ENCODE data around the gene WWC1.
"Not testable (repeated sequence)": the region's sequence is repeated elsewhere in the genome, so short reads cannot be mapped to it uniquely, and the experiment has no call there.

The WWC1 gene

DNA sequence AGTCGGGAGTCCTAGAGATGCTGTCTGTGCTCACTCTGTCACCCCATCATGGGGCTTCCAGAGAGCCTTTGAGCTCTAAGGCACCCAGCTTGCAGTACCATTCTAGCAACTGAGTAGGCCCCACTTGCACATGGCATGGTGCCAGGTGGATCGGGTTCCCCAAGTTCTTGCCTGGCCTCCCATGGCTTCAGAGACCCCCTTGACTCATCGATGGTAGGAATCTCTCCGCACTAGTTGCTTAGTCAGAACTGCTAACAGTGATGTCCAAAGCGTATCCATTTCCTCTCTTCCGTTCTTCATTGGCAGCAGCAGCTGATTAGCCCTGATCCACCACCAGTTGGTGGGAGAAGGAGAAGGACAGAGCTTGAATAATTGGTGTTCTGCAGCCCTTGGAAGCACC is 124.5 kb downstream of the WWC1 start:
- no peak for DNase-seq

DNA sequence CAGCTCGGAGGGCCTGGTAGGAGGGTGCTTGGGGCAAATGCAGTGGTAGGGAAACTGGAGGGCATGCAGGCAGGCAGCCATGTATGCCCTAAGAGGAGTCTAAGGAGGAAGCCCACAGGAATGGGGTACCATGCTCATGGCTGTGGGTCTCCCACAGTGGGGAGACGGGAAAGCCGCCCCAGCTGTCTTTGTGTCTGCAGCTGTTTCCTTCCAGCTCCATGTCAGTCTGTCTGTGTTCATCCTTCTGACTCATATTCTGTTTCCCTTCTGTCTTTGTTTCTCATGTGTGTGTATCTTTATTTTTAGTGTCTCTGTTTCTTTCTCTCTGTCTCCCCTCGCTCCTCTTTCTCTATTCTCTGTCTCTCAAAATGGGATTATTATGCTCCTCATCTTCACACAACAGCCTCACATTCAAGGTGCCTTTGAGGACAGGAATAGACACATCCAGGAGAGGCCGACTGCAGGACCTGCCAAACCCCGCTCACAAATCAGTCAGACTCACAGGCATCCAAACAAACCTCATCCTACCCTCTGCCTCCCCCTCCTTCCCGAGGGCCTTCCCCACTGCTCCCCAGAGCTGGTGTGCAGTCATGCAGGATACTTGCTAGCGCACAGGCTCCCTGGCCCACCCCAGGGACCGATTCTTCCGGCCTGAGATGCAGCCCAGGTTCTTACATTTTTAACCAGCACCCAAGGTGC is 126.4 kb downstream of the WWC1 start:
- DNase-seq = no peak

DNA sequence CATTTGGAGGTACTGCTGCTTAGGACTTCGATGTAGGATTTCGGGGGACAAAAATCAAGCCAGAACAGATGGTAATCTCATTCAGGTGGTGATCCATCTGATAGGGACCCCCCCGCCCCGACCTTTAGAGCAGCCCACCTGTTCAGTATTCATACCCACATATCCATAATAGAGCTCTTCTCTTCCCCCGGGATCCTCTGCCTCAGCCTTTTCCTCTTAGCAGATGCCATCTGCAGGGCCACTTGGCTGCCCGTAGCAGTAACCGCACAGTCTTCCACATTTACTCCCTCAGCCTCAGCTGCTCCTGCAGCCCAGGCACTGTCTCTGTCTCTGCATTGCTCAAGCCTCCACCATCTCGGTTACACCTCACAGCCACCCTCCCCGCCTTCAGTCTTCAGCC is 129.0 kb downstream of the WWC1 start:
- no peak for DNase-seq

DNA sequence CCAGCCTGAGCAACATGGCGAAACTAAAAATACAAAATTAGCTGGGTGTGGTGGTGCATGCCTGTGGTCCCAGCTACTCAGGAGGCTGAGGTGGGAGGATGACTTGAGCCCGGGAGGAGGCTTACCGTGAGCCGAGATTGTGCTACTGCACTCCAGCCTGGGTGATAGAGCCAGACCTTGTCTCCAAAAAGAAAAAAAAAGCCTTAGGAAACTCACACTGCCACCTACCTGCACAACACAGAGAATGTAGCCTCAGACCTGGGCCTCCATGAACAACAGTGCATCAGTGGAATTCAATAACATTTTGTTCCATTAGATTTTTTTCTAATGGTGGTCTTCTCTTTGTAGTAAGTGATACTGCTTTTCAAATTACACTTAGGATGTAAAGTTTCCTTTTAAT is 131.0 kb downstream of the WWC1 start:
- no peak for DNase-seq

DNA sequence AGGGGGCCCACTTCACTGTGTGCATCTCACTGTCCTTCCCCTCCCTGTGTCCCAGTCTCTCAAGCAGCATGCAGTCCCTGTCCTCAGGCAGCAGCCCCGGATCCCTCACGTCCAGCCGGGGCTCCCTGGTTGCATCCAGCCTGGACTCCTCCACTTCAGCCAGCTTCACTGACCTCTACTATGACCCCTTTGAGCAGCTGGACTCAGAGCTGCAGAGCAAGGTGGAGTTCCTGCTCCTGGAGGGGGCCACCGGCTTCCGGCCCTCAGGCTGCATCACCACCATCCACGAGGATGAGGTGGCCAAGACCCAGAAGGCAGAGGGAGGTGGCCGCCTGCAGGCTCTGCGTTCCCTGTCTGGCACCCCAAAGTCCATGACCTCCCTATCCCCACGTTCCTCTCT is 132.0 kb downstream of the WWC1 start:
- no peak for DNase-seq

DNA sequence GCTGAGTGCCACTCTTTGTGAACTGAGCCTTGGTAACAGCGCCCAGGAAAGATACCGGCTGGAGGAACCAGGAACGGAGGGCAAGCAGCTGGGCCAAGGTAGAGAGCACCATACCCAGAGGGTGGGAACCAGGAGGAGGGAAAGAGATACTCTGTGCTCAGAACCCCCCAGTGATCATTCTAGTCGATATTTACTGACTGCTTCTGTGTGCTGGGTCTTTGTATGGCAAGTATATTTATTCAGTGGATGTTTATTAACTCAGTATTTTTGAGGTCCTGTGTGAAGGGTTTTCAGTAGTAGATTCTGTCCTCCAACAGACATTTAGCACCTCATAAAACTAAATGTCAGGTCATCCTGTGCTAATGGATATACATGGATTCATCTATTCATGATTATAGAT is 132.5 kb downstream of the WWC1 start:
- DNase-seq = no peak

DNA sequence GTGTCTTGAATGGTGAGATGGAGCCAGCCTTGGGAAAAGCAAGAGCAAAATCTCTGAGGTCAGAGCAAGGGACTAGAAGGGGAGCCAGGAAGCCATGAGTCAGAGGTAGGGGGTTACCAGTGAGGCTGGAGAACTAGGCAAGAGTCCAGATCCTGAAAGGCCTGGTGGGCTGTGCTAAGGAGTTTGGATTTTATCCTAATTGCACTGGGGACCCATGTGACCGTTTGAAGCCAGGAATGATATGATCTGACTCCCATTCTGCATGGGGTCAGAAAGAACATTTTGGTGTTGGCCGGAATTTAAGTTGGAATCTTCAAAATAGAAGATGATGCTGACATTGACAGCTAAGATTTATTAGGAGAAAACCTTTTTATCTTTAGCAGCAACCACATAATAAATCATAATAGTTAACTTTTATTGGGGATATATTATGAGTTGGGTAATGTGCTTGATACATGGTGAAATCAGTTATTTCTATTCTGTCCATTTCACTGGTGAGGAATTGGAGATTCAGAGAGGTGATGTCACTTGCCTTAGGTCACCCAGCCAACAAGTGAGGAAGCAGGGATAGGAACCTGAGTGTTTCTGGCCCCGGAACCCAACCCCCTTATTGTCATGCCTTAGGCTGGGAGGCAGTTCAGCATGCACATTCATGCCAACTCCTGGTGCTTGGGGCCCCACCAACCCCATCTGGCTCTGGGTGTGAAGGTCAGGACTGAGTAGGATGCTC is 133.3 kb downstream of the WWC1 start:
- no peak for DNase-seq

DNA sequence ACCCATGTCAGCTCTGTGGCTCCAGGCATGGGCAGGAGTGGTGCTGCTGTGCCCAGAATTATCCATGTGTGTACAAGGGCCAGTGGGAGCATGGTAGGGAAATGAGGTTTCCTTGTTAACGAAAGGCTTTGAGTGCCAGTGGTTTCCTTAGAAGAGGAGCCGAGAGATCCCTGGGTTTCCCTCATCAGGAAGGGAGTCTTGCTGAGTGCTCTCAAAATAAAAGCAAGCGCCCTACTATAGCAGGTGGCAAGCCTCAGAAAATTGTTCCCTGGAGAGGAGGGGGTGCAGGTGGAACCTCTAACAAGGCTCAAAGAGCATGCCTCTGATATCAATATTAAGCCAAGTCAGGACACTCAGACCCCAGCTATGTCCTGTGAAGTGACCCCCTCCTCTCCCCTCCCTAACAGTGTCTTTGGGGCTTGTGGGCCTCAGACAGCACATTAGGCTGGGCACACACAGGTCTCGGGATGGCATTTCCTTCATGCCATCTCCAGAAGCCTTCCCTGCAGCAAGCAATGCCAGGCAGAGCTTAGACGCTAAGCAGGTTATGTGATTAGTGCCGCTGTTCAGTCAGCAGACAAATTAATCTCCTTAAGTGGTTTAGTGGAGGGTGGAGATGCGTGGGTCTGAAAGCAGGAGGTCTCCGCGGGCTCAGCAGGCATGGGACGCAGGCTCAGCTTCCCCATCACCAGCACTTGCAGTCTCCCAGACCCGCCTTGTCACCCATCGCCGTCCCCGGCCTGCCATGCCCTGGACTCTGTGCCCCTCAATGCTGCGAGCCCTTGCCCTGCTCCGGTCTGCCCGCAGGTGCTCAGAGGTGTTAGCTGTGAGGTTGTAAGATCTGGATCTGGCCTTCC is 134.8 kb downstream of the WWC1 start:
- DNase-seq = no peak

DNA sequence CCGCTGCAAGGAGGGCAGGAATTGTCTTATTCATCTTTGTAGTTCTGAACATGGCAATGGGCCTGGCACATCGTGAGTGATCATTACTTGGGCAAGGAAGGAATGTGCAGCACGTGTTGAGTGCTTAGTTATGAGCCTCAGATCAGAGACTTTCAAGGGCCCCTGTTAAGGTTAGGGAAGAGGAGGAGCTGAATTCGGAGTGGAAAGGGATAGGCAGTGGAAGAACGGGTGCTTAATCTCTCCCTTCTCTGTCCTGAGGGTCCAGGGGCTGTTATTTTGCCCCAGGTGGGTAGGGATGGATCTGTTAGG is 135.4 kb downstream of the WWC1 start:
- DNase-seq = no peak

DNA sequence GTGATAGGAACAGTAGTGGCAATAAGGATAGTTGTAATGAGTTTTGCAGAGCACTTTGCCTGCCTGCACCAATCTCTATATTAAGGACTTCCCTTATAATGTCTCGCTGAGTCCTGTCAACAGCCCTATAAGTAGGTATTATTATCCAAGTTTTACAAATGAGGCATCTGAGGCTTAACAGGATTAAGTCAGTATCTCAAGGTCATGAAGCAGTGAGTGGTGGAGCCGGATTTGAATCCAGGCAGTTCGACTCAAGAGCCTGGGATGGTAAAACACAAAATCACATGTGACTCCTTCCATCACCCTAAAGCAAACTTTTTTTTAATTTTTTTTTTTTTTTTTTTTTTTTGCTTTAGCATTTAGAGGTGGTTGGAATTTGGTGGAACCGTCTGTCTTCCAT is 135.8 kb downstream of the WWC1 start:
- DNase-seq = no peak

DNA sequence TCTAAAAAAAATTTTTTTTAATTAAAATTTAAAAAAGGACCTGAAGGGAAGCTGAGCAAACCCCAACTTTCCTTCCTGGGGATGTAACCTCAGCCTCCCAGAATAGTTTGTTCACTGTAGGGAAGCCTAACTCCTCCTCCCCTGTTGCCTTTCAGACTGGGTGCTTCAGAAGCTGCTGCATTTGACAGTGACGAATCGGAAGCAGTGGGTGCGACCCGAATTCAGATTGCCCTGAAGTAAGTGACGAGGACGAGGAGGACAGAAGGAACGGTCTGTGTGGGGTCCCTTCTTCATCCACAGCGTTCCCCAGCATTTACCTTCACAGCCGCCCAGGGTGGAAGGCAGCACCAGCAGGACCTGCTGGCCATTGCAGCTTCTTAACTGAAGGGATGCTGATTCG is 137.1 kb downstream of the WWC1 start:
- no peak for DNase-seq

DNA sequence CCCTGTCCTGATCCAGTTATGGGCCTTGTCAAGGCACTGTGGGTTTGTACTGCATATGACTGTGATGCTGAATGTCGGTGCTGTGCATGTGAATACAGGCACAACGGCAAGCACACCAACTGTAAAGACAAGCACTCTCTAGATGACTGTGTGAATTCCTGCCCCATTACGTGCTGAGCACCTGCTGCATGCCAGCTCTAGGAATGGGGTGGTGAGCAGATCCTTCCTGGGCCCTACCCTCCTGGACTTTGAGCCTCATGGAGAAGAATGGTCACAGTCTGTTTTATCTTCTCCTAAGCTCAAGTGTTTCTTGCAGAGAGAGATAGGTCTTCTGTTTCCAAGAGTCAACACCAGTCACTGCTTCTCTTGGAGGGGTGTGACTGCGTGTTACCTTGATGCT is 138.9 kb downstream of the WWC1 start:
- no peak for DNase-seq

DNA sequence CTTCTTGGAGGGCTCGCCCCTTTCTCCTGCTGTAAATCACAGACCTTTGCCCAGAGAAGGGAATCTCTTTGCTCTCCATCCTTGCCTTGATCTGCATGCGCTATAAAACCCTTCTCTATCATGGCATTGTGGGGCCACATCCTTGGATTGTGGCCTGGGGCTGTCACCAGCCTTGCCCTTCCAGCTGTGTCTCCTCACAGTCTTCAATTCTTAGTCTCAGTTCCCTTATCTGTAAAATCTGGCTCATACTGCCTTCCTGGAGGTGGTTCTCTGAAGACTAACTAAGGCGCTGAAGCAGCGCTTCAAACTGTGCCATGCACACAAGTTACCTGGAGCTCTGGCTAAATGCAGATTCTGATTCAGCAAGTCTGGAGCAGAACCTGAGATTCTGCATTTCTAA is 141.5 kb downstream of the WWC1 start:
- DNase-seq = no peak

DNA sequence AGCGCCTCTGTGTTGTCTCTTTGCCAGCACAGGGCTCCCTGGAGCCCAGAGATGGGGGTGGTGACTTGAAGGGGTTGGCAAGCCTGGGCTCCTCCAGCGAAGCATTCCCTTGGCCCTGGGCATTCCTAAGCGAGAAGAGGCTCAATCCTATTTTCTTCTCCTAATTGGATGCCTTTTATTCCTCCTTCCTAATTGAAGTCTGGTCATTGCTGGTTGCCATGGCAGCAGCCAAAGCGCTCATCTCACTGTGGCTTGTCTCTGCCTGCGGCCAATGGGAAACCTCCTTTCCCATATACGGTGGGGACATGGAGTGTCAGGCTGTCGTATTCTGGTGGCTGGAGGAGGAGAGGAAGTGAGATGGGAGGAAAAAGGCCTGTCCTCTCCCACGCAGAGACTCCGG is 142.6 kb downstream of the WWC1 start:
- no peak for DNase-seq

DNA sequence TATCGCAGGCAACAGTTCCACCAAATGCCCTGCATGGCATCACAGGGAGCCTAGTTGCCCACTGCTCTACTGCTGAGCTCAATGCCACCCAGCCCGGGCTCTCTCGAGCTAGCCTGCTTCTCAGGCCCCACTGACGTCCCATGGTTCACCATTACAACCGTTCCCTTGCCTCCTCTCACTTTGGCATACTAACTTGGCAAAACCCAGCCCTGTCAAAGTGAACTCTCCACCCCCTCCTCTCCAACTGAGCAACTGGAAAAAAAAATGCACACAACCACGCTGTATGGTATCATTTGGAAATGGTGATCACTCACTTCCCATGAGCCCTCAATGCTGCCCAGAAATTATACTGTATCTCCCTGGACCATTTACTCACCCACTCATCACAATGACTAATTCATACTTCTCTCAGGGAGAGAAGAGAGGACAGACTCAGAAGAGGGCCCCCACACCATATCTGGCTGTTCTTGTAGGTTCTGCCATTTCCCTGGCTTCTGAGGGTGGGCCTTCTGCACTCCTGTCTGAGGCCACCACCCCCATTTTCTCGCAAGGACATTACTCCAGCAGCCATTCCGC is 143.4 kb downstream of the WWC1 start:
- DNase-seq = no peak

DNA sequence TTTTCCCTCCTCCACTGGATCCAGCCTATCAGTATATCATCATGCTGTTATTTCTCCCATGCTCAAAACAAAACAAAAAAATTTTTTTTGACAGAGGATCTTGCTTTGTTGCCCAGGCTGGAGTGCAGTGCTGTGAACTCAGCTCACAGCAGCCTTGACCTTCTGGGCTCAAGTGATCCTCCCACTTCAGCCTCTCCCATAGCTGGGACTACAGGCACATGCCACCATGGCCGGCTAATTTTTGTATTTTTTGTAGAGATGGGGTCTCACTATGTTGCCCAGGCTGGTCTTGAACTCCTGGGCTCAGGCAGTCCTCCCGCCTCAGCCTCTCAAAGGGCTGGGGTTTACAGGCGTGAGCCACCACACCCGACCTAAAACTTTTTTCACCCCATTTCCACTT is 143.9 kb downstream of the WWC1 start:
- not testable (repeated sequence) for DNase-seq

DNA sequence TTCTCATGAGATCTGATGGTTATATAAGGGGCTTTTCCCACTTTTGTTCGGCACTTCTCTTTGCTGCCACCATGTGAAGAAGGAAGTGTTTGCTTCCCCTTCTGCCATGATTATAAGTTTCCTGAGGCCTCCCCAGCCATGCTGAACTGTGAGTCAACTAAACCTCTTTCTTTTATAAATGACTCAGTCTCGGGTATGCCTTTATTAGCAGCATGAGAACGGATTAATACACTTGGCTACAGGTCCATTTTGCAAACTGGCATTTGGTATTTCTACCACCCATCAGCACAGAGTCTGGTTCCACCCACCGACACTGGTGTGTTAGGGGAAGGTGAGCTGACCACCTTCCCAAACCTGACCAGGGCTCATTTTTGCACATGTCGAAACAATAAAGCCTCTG is 146.9 kb downstream of the WWC1 start:
- DNase-seq = no peak

DNA sequence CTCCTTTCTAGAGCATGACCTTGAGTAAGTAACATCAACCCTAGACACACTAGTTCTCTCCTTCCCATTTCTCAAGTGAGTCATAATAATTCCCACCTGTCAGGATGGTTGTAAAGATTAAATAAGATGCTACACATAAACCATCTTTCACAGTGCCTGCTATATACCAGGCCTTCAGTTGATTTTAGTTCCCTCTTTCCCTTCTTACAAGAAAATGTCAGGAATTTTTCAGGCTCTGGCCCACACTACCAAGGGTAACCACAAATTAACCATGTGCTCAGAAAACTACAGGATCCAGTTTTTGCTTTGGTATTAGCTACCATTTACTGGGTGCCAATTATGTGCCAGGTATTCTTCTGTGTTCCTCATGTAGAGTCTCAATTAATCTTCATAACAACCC is 152.1 kb downstream of the WWC1 start:
- DNase-seq = no peak

DNA sequence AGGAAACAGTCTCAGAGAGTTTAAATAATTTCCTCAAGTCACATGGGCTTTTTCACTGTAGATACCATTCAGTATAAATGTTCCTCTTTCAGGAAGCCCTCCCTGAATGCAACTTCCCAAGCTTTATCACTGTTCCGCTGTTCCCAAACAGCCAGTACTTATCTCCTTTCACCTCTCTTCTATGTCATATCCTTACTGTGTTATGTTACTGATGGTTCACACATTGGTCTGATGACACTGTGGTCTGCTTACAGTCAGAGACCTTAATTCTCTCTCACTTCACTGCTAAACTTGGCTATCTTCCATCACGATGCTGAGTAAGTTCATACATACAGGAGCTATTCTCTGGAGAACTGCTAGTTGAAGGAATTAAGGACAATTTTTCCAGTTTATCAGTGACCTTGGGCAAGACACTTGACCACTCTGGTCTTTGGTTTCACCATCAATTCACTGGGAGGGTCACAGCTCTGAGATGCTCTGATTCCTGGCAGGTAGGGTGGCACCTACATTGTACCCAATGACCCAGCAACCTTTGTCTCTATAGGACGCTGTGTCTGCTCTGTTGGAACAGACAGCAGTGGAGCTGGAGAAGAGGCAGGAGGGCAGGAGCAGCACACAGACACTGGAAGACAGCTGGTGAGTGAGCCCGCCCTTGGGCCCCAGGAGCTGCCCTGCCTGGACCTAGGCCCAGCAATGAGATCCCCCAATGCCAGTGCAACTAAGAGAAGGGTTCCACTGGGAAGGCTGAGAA is 152.7 kb downstream of the WWC1 start:
- DNase-seq = no peak

DNA sequence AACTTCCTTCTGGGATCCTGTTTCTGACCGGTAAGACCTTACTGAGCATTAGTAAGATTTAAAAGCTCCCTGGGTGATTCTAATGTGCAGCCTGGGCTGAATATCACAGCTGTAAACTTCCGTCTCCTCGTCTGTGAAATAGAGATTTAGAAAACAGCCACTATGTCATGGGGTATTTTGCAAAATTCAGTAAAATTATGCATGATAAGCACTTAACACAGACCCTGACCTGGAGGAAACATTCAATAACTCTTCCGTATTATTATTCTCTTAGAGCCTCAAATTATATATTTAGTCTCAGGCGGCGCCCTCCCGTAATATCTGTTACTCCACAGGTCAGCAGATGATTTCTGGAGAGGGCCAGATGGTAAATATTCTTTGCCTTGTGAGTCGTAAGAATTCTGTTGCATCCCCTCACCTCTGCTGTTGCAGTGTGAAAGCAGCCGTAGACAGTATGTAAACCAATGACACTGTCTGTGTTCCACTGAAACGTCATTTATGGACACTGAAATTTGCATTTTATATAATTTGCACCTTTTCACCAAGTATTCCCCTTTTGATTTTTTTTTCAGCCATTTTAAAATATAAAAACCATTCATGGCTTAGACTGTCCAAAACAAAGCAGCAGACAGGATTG is 155.7 kb downstream of the WWC1 start:
- no peak for DNase-seq

DNA sequence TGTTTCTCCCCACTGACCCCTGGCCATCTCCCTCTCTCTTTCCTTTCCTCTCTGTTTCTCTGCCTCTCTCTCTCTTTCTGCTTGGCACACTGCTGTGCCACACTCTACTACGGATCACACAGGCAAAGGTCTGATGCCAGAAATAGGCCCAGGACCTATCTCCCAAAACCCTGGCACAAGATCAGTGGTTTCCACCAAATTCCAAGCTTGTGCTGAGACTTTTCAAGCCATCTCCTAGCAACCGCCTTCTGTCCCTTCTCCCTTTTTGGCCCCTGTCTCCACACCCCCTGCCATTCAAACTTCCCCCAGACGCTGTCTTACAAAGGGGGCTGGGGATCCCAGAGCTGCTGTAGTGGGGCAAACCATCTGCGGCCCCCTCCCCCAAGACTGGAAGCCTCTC is 156.4 kb downstream of the WWC1 start:
- DNase-seq = no peak

DNA sequence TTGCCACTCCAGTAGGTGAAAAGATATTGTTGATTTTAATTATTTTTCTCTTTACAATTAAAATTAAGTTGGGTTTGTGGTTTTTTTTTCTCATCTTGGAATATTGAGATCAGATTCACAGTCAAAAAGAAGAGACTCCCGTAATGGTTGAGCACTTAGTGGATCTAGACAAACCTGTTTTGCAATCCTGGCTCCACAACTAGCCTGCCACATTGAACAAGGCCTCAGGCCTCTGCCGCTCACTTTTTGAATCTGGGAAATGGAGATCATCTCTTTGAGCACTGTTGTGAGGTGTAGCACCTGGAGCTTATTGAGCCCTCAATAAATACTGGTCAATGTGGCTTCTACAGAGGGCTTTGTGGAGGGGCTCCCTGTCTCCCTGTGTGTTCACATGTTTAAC is 157.7 kb downstream of the WWC1 start:
- DNase-seq = no peak

All from effector CD8-positive, alpha-beta T cell (primary cell).